Measurements from ENCODE around the gene SIGLEC6. TPM values are rescaled to one million over a fixed set of nuclear protein-coding genes. Genes with fewer than 3 reads are reported as not detected.

The SIGLEC6 gene
- total RNA-seq, 1 donor from 2014 or later, result not detected

DNA sequence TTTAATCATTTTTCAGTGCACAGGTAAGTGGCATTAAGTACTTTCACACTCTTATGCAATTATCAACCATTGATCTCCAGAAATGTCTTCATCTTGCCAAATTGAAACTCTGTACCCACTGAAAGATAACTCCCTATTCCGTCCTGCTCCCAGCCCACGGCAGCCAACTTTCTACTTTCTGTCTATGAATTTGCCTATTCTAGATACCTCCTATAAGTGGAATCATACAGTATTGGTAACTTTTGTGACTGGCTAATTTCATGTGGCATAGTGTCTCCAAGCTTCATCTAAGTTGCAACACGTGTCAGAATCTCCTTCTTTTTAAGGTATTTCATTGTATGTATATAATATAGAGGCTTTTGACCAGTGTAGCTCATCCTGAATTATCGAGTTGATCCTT is 58.9 kb downstream of the SIGLEC6 start:
- Mint-ChIP-seq H3K4me1 (ENCODE audit: low read depth, unreplicated experiment) (no peaks in the 10 kb centered on the region), H3K27ac (ENCODE audit: unreplicated experiment) (no peak overlapping the region), H3K27me3 (ENCODE audit: unreplicated experiment) (peaks cover 3% of the 10 kb centered on the region), H3K9me3 (ENCODE audit: unreplicated experiment) (peaks cover 2% of the 10 kb centered on the region), H3K4me3 (ENCODE audit: unreplicated experiment) (no peak overlapping the region), H3K36me3 (ENCODE audit: unreplicated experiment) (no peaks in the 10 kb centered on the region)
- TF ChIP-seq, protein P1, sequence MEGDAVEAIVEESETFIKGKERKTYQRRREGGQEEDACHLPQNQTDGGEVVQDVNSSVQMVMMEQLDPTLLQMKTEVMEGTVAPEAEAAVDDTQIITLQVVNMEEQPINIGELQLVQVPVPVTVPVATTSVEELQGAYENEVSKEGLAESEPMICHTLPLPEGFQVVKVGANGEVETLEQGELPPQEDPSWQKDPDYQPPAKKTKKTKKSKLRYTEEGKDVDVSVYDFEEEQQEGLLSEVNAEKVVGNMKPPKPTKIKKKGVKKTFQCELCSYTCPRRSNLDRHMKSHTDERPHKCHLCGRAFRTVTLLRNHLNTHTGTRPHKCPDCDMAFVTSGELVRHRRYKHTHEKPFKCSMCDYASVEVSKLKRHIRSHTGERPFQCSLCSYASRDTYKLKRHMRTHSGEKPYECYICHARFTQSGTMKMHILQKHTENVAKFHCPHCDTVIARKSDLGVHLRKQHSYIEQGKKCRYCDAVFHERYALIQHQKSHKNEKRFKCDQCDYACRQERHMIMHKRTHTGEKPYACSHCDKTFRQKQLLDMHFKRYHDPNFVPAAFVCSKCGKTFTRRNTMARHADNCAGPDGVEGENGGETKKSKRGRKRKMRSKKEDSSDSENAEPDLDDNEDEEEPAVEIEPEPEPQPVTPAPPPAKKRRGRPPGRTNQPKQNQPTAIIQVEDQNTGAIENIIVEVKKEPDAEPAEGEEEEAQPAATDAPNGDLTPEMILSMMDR (IDR thresholded peaks at IDR 0.05; ENCODE audit: partially characterized antibody, unreplicated experiment), result no peak
- no peak for DNase-seq

DNA sequence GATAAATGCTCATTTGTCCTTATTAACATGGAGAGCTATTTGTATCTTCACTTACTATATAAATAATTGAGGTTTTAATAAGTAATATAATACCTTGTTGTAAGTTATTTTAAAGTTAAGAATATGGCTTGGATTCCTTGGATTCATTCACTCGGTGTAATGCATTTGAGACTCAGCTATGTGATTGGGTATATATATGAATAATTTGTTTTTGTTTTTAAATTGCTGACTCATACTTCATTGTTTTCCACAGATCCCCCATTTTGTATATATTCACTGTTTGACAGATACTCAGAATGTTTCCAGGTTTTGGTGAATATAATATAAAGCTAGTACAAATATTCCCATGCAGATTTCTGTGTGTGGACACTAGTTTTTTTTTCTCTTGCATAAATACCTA is 59.9 kb downstream of the SIGLEC6 start:
- Mint-ChIP-seq H3K27ac (ENCODE audit: unreplicated experiment) (no peak overlapping the region), H3K27me3 (ENCODE audit: unreplicated experiment) (peaks cover 3% of the 10 kb centered on the region), H3K4me3 (ENCODE audit: unreplicated experiment) (no peak overlapping the region), H3K4me1 (ENCODE audit: low read depth, unreplicated experiment) (no peaks in the 10 kb centered on the region), H3K36me3 (ENCODE audit: unreplicated experiment) (no peaks in the 10 kb centered on the region), H3K9me3 (ENCODE audit: unreplicated experiment) (peaks cover 2% of the 10 kb centered on the region)
- TF ChIP-seq, protein P1 (IDR thresholded peaks at IDR 0.05; ENCODE audit: partially characterized antibody, unreplicated experiment), result no peak
- no peak for DNase-seq

DNA sequence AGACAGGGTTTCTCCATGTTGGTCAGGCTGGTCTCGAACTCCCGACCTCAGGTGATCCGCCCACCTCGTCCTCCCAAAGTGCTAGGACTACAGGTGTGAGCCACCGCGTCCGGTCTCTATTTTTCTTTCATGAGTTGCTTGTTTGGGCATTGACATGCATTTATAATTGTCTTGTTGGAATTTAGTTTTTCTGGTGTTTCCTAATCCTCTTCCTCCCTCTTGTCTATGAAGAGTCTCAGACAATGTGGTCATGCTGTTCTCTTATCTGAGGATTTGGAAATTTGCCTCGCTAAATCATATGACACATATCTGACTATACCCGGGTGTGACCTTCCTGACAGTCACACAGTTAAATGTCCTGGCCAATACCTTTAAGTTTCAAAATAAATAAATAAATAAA is 60.5 kb downstream of the SIGLEC6 start:
- TF ChIP-seq, protein P1 (IDR thresholded peaks at IDR 0.05; ENCODE audit: partially characterized antibody, unreplicated experiment), result no peak
- Mint-ChIP-seq H3K4me1 (ENCODE audit: low read depth, unreplicated experiment) (no peaks in the 10 kb centered on the region), H3K27ac (ENCODE audit: unreplicated experiment) (no peak overlapping the region), H3K4me3 (ENCODE audit: unreplicated experiment) (no peak overlapping the region), H3K9me3 (ENCODE audit: unreplicated experiment) (peaks cover 2% of the 10 kb centered on the region), H3K27me3 (ENCODE audit: unreplicated experiment) (peaks cover 3% of the 10 kb centered on the region), H3K36me3 (ENCODE audit: unreplicated experiment) (no peaks in the 10 kb centered on the region)
- no peak for DNase-seq

DNA sequence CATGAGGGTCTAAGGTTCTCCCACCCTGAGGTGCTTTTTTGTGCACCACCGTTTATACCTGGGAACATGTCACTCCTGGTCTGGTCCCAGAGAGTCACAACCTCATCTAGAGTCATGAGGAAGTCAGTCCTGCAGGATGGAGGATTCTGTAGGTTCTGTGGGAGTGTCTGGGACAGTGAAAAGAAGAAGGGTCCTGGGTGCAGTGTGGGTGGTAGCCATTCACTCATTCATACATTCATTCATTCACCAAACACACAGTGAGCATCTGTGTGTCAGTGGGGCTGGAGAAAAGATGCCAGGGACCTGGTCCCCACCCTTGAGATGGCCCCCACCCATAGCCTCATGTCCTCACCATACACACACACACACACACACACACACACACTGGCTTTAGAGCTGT is 61.8 kb downstream of the SIGLEC6 start:
- no peak for DNase-seq
- peaks cover 4% of the 10 kb centered on the region for H3K27me3 Mint-ChIP-seq (ENCODE audit: unreplicated experiment)
- no peaks in the 10 kb centered on the region for H3K36me3 Mint-ChIP-seq (ENCODE audit: unreplicated experiment)
- no peaks in the 10 kb centered on the region for H3K4me1 Mint-ChIP-seq (ENCODE audit: low read depth, unreplicated experiment)
- no peak overlapping the region for H3K27ac Mint-ChIP-seq (ENCODE audit: unreplicated experiment)
- peaks cover 2% of the 10 kb centered on the region for H3K9me3 Mint-ChIP-seq (ENCODE audit: unreplicated experiment)
- TF ChIP-seq, protein P1 (IDR thresholded peaks at IDR 0.05; ENCODE audit: partially characterized antibody, unreplicated experiment), result no peak
- H3K4me3 Mint-ChIP-seq (ENCODE audit: unreplicated experiment), result no peak overlapping the region

- H3K36me3 Mint-ChIP-seq (ENCODE audit: unreplicated experiment), result no peaks in the 10 kb centered on the region
- no peaks in the 10 kb centered on the region for H3K4me1 Mint-ChIP-seq (ENCODE audit: low read depth, unreplicated experiment)
- H3K27me3 Mint-ChIP-seq (ENCODE audit: unreplicated experiment), result peaks cover 5% of the 10 kb centered on the region
- peaks cover 2% of the 10 kb centered on the region for H3K9me3 Mint-ChIP-seq (ENCODE audit: unreplicated experiment)
- H3K27ac Mint-ChIP-seq (ENCODE audit: unreplicated experiment), result no peak overlapping the region
- TF ChIP-seq, protein P1 (IDR thresholded peaks at IDR 0.05; ENCODE audit: partially characterized antibody, unreplicated experiment), result no peak
- DNase-seq, result no peak
- no peak overlapping the region for H3K4me3 Mint-ChIP-seq (ENCODE audit: unreplicated experiment)
Observed at GRCh38 chr19:51469162-51469561, 62.3 kb downstream of the SIGLEC6 start.

Measured in glutamatergic neuron (in vitro differentiated cells).